ENCODE data around the gene LDB2. TPM values are rescaled to one million over a fixed set of nuclear protein-coding genes. Genes with fewer than 3 reads are reported as not detected.

Gene LDB2
- total RNA-seq, 1 donor from 2014 or later, result 55.8 TPM

- Histone ChIP-seq H3K4me3 (ENCODE audit: low read length in 3 of 3) (no peak overlapping the region), H3K4me1 (ENCODE audit: control insufficient read depth in 3 of 3, insufficient read depth in 3 of 3, low read length in 3 of 3) (peaks cover 0 to 3% (median 0%) of the 10 kb centered on the region in 3 donors), H3K9ac (ENCODE audit: low read depth in 1 of 3, low read length in 3 of 3) (no peak overlapping the region)
Measured at GRCh38 chr4:16914208-16914607, 15.8 kb upstream of the LDB2 start.

GRCh38 chr4:16912896-16913295 is 14.5 kb upstream of the LDB2 start:
- H3K9me3 ChIP-seq (ENCODE audit: control insufficient read depth in 3 of 3, low read length in 3 of 3), result peaks cover 0 to 3% (median 0%) of the 10 kb centered on the region in 3 donors
- H3K4me3 ChIP-seq (ENCODE audit: low read length in 3 of 3), result no peak overlapping the region
- H3K4me1 ChIP-seq (ENCODE audit: control insufficient read depth in 3 of 3, insufficient read depth in 3 of 3, low read length in 3 of 3), result peaks cover 0 to 3% (median 0%) of the 10 kb centered on the region in 3 donors
- no peak overlapping the region for H3K9ac ChIP-seq (ENCODE audit: low read depth in 1 of 3, low read length in 3 of 3)
- H3K27ac ChIP-seq (ENCODE audit: low read depth, low read length), result no peak overlapping the region
- no peaks in the 10 kb centered on the region for H3K36me3 ChIP-seq (ENCODE audit: control insufficient read depth in 3 of 3, insufficient read depth in 3 of 3, low read length in 3 of 3)
- H3K27me3 ChIP-seq (ENCODE audit: control insufficient read depth in 3 of 3, insufficient read depth in 3 of 3, low read length in 3 of 3), result no peaks in the 10 kb centered on the region

More at GRCh38 chr4:16914208-16914607, 15.8 kb upstream of the LDB2 start:
- Histone ChIP-seq H3K27me3 (ENCODE audit: control insufficient read depth in 3 of 3, insufficient read depth in 3 of 3, low read length in 3 of 3) (no peaks in the 10 kb centered on the region), H3K9me3 (ENCODE audit: control insufficient read depth in 3 of 3, low read length in 3 of 3) (peaks cover 0 to 3% (median 0%) of the 10 kb centered on the region in 3 donors), H3K36me3 (ENCODE audit: control insufficient read depth in 3 of 3, insufficient read depth in 3 of 3, low read length in 3 of 3) (no peaks in the 10 kb centered on the region), H3K27ac (ENCODE audit: low read depth, low read length) (no peak overlapping the region)

DNA sequence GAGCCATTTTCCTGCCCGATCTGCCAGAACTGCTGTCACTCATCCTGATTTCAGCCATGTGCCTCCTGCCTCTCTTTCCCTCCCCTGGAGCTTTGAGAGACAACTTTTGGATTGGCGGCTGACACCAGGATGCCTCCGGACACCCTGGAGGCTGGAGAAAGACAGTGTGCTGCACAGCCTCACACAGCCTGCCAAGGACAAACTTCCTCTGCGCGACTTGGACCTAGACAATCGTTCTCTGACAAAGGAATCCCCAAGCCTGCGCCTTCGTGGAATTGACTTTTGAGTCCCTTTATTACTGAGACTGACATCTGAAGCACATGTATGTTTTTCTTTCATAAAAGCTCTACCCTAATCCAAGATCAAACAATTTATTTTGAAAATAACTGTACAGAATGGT is 10.8 kb upstream of the LDB2 start:
- Histone ChIP-seq H3K27me3 (ENCODE audit: control insufficient read depth in 3 of 3, insufficient read depth in 3 of 3, low read length in 3 of 3) (peaks cover 0 to 3% (median 0%) of the 10 kb centered on the region in 3 donors), H3K4me3 (ENCODE audit: low read length in 3 of 3) (peak overlapping the region in 2 of 3 donors; percentile 29 to 46), H3K9ac (ENCODE audit: low read depth in 1 of 3, low read length in 3 of 3) (no peak overlapping the region), H3K36me3 (ENCODE audit: control insufficient read depth in 3 of 3, insufficient read depth in 3 of 3, low read length in 3 of 3) (no peaks in the 10 kb centered on the region), H3K27ac (ENCODE audit: low read depth, low read length) (no peak overlapping the region), H3K4me1 (ENCODE audit: control insufficient read depth in 3 of 3, insufficient read depth in 3 of 3, low read length in 3 of 3) (peaks cover 0 to 3% (median 0%) of the 10 kb centered on the region in 3 donors), H3K9me3 (ENCODE audit: control insufficient read depth in 3 of 3, low read length in 3 of 3) (no peaks in the 10 kb centered on the region)

DNA sequence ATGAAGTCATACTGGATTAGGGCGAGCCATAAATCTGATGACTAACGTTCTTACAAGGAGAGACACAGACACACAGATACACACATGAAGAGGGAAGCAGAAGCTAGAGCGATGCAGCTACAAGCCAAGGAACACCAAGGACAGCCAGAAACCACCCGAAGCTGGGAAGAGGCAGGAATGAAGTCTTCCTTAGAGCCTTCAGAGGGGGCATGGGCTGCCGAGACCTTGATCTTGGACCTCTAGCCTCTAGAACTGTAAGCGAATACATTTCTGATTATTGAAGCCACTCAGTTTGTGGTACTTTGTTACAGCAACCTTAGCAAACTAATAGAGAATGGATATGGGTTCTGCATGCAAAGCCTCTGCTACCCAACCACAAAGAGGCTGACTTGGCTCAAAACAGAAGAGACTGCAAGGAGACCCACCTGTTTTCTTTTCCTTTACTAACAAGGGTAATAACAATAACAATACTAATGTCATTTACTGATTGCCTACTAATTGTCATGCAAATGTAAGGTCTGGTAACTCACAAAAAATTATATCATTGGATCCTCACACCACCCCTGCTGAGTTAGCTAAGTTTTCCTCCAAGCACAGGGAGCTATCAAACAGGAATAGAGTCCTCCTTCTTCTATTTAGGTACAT is 10.1 kb upstream of the LDB2 start:
- Histone ChIP-seq H3K9me3 (ENCODE audit: control insufficient read depth in 3 of 3, low read length in 3 of 3) (no peaks in the 10 kb centered on the region), H3K27me3 (ENCODE audit: control insufficient read depth in 3 of 3, insufficient read depth in 3 of 3, low read length in 3 of 3) (peaks cover 0 to 3% (median 0%) of the 10 kb centered on the region in 3 donors), H3K4me3 (ENCODE audit: low read length in 3 of 3) (no peak overlapping the region), H3K36me3 (ENCODE audit: control insufficient read depth in 3 of 3, insufficient read depth in 3 of 3, low read length in 3 of 3) (no peaks in the 10 kb centered on the region), H3K9ac (ENCODE audit: low read depth in 1 of 3, low read length in 3 of 3) (no peak overlapping the region), H3K27ac (ENCODE audit: low read depth, low read length) (no peak overlapping the region), H3K4me1 (ENCODE audit: control insufficient read depth in 3 of 3, insufficient read depth in 3 of 3, low read length in 3 of 3) (peaks cover 0 to 3% (median 0%) of the 10 kb centered on the region in 3 donors)

- H3K36me3 ChIP-seq (ENCODE audit: control insufficient read depth in 3 of 3, insufficient read depth in 3 of 3, low read length in 3 of 3), result no peaks in the 10 kb centered on the region
- H3K27ac ChIP-seq (ENCODE audit: low read depth, low read length), result no peak overlapping the region
- no peak overlapping the region for H3K4me3 ChIP-seq (ENCODE audit: low read length in 3 of 3)
- H3K9ac ChIP-seq (ENCODE audit: low read depth in 1 of 3, low read length in 3 of 3), result no peak overlapping the region
- peaks cover 0 to 2% (median 0%) of the 10 kb centered on the region in 3 donors for H3K27me3 ChIP-seq (ENCODE audit: control insufficient read depth in 3 of 3, insufficient read depth in 3 of 3, low read length in 3 of 3)
- H3K9me3 ChIP-seq (ENCODE audit: control insufficient read depth in 3 of 3, low read length in 3 of 3), result no peaks in the 10 kb centered on the region
- peaks cover 0 to 4% (median 0%) of the 10 kb centered on the region in 3 donors for H3K4me1 ChIP-seq (ENCODE audit: control insufficient read depth in 3 of 3, insufficient read depth in 3 of 3, low read length in 3 of 3)
Measured at GRCh38 chr4:16900325-16900724, 1.9 kb upstream of the LDB2 start.

DNA sequence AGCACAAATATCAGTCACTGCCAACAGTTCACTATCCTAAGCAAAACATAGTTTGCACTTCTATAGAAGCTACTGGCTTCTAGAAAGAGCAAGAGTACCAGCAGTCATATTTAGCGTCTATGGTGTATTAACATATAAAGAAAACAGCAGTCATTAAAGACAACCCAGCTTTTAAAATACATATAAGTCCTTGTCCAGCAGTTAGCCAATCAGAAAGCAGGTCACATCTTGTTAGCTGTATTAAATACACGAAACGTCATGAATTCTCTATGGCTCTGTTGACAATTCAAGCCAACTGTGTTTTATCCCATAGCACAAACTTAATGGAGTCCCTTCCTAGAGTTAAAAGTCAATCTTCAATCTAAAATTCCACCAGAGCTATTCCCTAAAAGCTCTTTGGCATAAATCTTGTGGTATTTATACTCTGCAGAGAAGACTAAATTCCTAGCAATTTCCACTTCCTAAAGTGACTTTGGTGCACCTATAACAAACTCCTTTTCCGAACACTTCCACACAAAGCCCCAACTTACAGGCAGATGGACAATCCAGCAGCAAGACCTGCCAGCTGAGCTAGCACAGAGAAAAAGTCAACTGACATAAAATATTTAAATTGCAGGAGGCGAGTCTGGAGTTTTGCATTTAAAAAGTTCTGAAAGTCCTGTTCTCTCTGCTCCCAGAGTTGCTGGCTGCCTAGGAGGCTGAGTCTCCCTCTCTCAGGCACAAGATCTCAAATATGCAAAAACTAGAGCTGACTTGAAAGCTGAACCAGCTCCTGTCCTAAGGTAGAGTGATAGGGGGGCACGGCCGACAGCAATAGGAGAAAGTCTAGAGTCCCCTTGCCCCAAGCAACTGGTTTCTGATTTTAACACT is 1.3 kb downstream of the LDB2 start:
- no peaks in the 10 kb centered on the region for H3K27me3 ChIP-seq (ENCODE audit: control insufficient read depth in 3 of 3, insufficient read depth in 3 of 3, low read length in 3 of 3)
- H3K27ac ChIP-seq (ENCODE audit: low read depth, low read length), result peak overlapping the region; percentile 36
- H3K4me3 ChIP-seq (ENCODE audit: low read length in 3 of 3), result peak overlapping the region; percentile 42 to 60 (median 46)
- no peaks in the 10 kb centered on the region for H3K9me3 ChIP-seq (ENCODE audit: control insufficient read depth in 3 of 3, low read length in 3 of 3)
- no peaks in the 10 kb centered on the region for H3K36me3 ChIP-seq (ENCODE audit: control insufficient read depth in 3 of 3, insufficient read depth in 3 of 3, low read length in 3 of 3)
- peaks cover 0 to 8% (median 0%) of the 10 kb centered on the region in 3 donors for H3K4me1 ChIP-seq (ENCODE audit: control insufficient read depth in 3 of 3, insufficient read depth in 3 of 3, low read length in 3 of 3)
- H3K9ac ChIP-seq (ENCODE audit: low read depth in 1 of 3, low read length in 3 of 3), result peak overlapping the region in 2 of 3 donors; percentile 26 to 45

- no peaks in the 10 kb centered on the region for H3K27me3 ChIP-seq (ENCODE audit: control insufficient read depth in 3 of 3, insufficient read depth in 3 of 3, low read length in 3 of 3)
- no peaks in the 10 kb centered on the region for H3K36me3 ChIP-seq (ENCODE audit: control insufficient read depth in 3 of 3, insufficient read depth in 3 of 3, low read length in 3 of 3)
- H3K4me1 ChIP-seq (ENCODE audit: control insufficient read depth in 3 of 3, insufficient read depth in 3 of 3, low read length in 3 of 3), result peaks cover 0 to 8% (median 0%) of the 10 kb centered on the region in 3 donors
- H3K9me3 ChIP-seq (ENCODE audit: control insufficient read depth in 3 of 3, low read length in 3 of 3), result no peaks in the 10 kb centered on the region
- no peak overlapping the region for H3K9ac ChIP-seq (ENCODE audit: low read depth in 1 of 3, low read length in 3 of 3)
- no peak overlapping the region for H3K4me3 ChIP-seq (ENCODE audit: low read length in 3 of 3)
- no peak overlapping the region for H3K27ac ChIP-seq (ENCODE audit: low read depth, low read length)
Measured at GRCh38 chr4:16894406-16894805, 4.0 kb downstream of the LDB2 start.

DNA sequence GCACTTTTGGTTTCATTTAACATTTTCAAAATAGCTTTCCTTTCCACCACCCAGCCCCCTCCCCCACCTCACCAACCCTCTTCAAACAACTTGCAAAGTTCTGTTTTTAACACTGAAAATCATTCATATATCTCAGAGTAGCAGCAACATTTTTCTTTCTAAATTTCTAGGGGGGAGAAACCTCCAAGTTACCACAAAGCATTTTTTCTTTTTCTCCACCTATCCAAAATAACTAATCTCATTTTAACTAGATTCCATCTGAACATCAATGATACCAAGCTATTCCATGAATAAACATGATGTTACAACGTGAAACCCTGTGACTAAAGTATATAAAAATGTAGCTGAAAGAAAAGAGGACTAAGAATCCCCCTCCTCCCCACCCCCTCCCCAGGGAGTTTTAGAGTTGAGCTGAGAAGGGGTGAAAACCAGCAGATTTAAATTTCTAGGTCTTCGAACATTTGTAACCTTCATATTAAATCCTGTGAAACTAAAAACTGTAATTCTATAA is 5.2 kb downstream of the LDB2 start:
- no peak overlapping the region for H3K27ac ChIP-seq (ENCODE audit: low read depth, low read length)
- H3K9ac ChIP-seq (ENCODE audit: low read depth in 1 of 3, low read length in 3 of 3), result peak overlapping the region in 1 of 3 donors; percentile 32
- peak overlapping the region in 1 of 3 donors; percentile 0 for H3K4me3 ChIP-seq (ENCODE audit: low read length in 3 of 3)

DNA sequence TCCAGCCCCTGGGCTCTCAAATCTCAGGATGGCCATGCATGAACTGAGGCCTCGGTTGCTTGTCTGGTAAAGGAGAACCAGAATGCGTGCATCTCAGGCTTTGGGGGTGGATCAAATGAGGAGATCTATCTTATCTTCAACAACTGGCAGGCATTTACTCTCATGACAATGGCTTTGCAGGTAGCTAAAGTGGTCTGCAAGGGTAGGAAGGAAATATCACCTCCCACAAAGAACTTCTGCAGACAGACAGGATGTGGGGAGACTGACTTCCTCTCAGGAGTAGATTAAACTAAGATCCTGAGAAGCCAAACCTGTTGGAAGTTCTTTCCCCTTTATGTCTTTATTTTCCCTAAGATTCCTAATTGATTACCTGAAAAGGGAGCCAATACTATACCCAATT is 7.8 kb downstream of the LDB2 start:
- no peaks in the 10 kb centered on the region for H3K27me3 ChIP-seq (ENCODE audit: control insufficient read depth in 3 of 3, insufficient read depth in 3 of 3, low read length in 3 of 3)
- no peak overlapping the region for H3K4me3 ChIP-seq (ENCODE audit: low read length in 3 of 3)
- no peaks in the 10 kb centered on the region for H3K9me3 ChIP-seq (ENCODE audit: control insufficient read depth in 3 of 3, low read length in 3 of 3)
- H3K9ac ChIP-seq (ENCODE audit: low read depth in 1 of 3, low read length in 3 of 3), result no peak overlapping the region
- H3K27ac ChIP-seq (ENCODE audit: low read depth, low read length), result no peak overlapping the region
- peaks cover 0 to 4% (median 0%) of the 10 kb centered on the region in 3 donors for H3K4me1 ChIP-seq (ENCODE audit: control insufficient read depth in 3 of 3, insufficient read depth in 3 of 3, low read length in 3 of 3)
- peaks cover 0 to 4% (median 0%) of the 10 kb centered on the region in 3 donors for H3K36me3 ChIP-seq (ENCODE audit: control insufficient read depth in 3 of 3, insufficient read depth in 3 of 3, low read length in 3 of 3)

More for the DNA sequence above, 5.2 kb downstream of the LDB2 start:
- Histone ChIP-seq H3K27me3 (ENCODE audit: control insufficient read depth in 3 of 3, insufficient read depth in 3 of 3, low read length in 3 of 3) (no peaks in the 10 kb centered on the region), H3K9me3 (ENCODE audit: control insufficient read depth in 3 of 3, low read length in 3 of 3) (no peaks in the 10 kb centered on the region), H3K4me1 (ENCODE audit: control insufficient read depth in 3 of 3, insufficient read depth in 3 of 3, low read length in 3 of 3) (peaks cover 0 to 6% (median 0%) of the 10 kb centered on the region in 3 donors), H3K36me3 (ENCODE audit: control insufficient read depth in 3 of 3, insufficient read depth in 3 of 3, low read length in 3 of 3) (peaks cover 0 to 1% (median 0%) of the 10 kb centered on the region in 3 donors)

Data from skeletal muscle tissue (tissue), 4 donors.